GM19324 (cell line): ENCODE data around the gene CCNT2.
"Not testable (repeated sequence)": the region's sequence is repeated elsewhere in the genome, so short reads cannot be mapped to it uniquely, and the experiment has no call there.

Source experiments
- ATAC-seq: cut with Tn5 transposase; IDR thresholded peaks from one replicate; pipeline ENCODE4 v1.9.1; 2021; ENCODE audit warnings: mild to moderate bottlenecking, moderate library complexity; ENCODE audit not compliant: unreplicated experiment, low FRiP score

The CCNT2 gene

GRCh38 chr2:134917888-134918525 lies 615 bp upstream of the CCNT2 start:
- ATAC-seq = peak; percentile 79

GRCh38 chr2:134919341-134920210 lies 954 bp downstream of the CCNT2 start:
- no peak for ATAC-seq

GRCh38 chr2:134924912-134925311 lies 6.3 kb downstream of the CCNT2 start:
- no peak for ATAC-seq

GRCh38 chr2:134926231-134926931 lies 7.8 kb downstream of the CCNT2 start:
- no peak for ATAC-seq

GRCh38 chr2:134927195-134927594 lies 8.6 kb downstream of the CCNT2 start:
- no peak for ATAC-seq

- ATAC-seq = no peak
Observed at GRCh38 chr2:134932864-134933526, 14.4 kb downstream of the CCNT2 start.

- no peak for ATAC-seq
Observed at GRCh38 chr2:134933732-134934131, 15.1 kb downstream of the CCNT2 start.

GRCh38 chr2:134934150-134934549 lies 15.5 kb downstream of the CCNT2 start:
- no peak for ATAC-seq

GRCh38 chr2:134934641-134935040 lies 16.0 kb downstream of the CCNT2 start:
- ATAC-seq = no peak

GRCh38 chr2:134936691-134937090 lies 18.1 kb downstream of the CCNT2 start:
- no peak for ATAC-seq

GRCh38 chr2:134943540-134943939 lies 24.9 kb downstream of the CCNT2 start:
- peak; percentile 62 for ATAC-seq

- no peak for ATAC-seq
Observed at GRCh38 chr2:134944975-134945374, 26.4 kb downstream of the CCNT2 start.

- ATAC-seq = no peak
Observed at GRCh38 chr2:134946073-134946472, 27.5 kb downstream of the CCNT2 start.

- no peak for ATAC-seq
Observed at GRCh38 chr2:134949981-134950708, 31.5 kb downstream of the CCNT2 start.

- no peak for ATAC-seq
Observed at GRCh38 chr2:134950886-134951285, 32.3 kb downstream of the CCNT2 start.

- ATAC-seq = no peak
Observed at GRCh38 chr2:134952608-134953007, 34.0 kb downstream of the CCNT2 start.

GRCh38 chr2:134954065-134954464 lies 35.4 kb downstream of the CCNT2 start:
- no peak for ATAC-seq

- ATAC-seq = no peak
Observed at GRCh38 chr2:134955744-134956143, 37.1 kb downstream of the CCNT2 start.

- ATAC-seq = no peak
Observed at GRCh38 chr2:134957477-134957876, 38.9 kb downstream of the CCNT2 start.

- ATAC-seq = not testable (repeated sequence)
Observed at GRCh38 chr2:134967166-134967565, 48.5 kb downstream of the CCNT2 start.
